Activated CD4-positive, alpha-beta T cell treated with anti-CD3 and anti-CD28 coated beads, Interleukin-2, amount 50 U/mL, for 24 hours (primary cell): ENCODE measurements around the gene TRPC4AP.
A peak's percentile ranks its signal among the peaks of the same experiment; 100 is the strongest.
"Not testable (repeated sequence)": the region's sequence is repeated elsewhere in the genome, so short reads cannot be mapped to it uniquely, and the experiment has no call there.

Experiments used
- DNase-seq, 2 donors: peaks; one replicate each; pipeline ENCODE4 v3.0.0-alpha.2; 2020; ENCODE audit warnings: low read depth in 1 of 2, low spot score in 1 of 2

TRPC4AP gene

GRCh38 chr20:35106827-35107380, 14.3 kb upstream of the TRPC4AP start:
- no peak for DNase-seq

GRCh38 chr20:35104685-35105295, 12.2 kb upstream of the TRPC4AP start:
- DNase-seq = no peak

GRCh38 chr20:35101620-35102019, 9.0 kb upstream of the TRPC4AP start:
- DNase-seq = no peak

GRCh38 chr20:35093267-35093884, 769 bp upstream of the TRPC4AP start:
- peak; percentile 9 to 42 for DNase-seq

- DNase-seq = no peak
Measured at GRCh38 chr20:35091816-35092523, 637 bp downstream of the TRPC4AP start.

GRCh38 chr20:35088231-35089145, 4.1 kb downstream of the TRPC4AP start:
- no peak for DNase-seq

- DNase-seq = no peak
Measured at GRCh38 chr20:35087791-35088190, 4.8 kb downstream of the TRPC4AP start.

- DNase-seq = no peak
Measured at GRCh38 chr20:35087355-35087754, 5.3 kb downstream of the TRPC4AP start.

- DNase-seq = no peak
Measured at GRCh38 chr20:35085477-35086225, 7.0 kb downstream of the TRPC4AP start.

- no peak for DNase-seq
Measured at GRCh38 chr20:35084998-35085397, 7.6 kb downstream of the TRPC4AP start.

GRCh38 chr20:35080348-35080642, 12.3 kb downstream of the TRPC4AP start:
- DNase-seq = not testable (repeated sequence)

GRCh38 chr20:35079472-35080347, 12.9 kb downstream of the TRPC4AP start:
- no peak for DNase-seq

GRCh38 chr20:35077872-35078271, 14.7 kb downstream of the TRPC4AP start:
- no peak for DNase-seq

GRCh38 chr20:35077341-35077740, 15.3 kb downstream of the TRPC4AP start:
- no peak for DNase-seq

GRCh38 chr20:35071436-35072153, 21.0 kb downstream of the TRPC4AP start:
- DNase-seq = not testable (repeated sequence)

- DNase-seq = no peak
Measured at GRCh38 chr20:35066194-35066593, 26.4 kb downstream of the TRPC4AP start.

GRCh38 chr20:35065181-35065580, 27.4 kb downstream of the TRPC4AP start:
- no peak for DNase-seq

GRCh38 chr20:35063168-35063567, 29.4 kb downstream of the TRPC4AP start:
- DNase-seq = no peak

- DNase-seq = no peak
Measured at GRCh38 chr20:35062478-35062877, 30.1 kb downstream of the TRPC4AP start.
